Fibroblast of the aortic adventitia (primary cell): ENCODE measurements around the gene MAPK14. TPM values are rescaled to one million over a fixed set of nuclear protein-coding genes. Genes with fewer than 3 reads are reported as not detected.
"Not testable (repeated sequence)": the region's sequence is repeated elsewhere in the genome, so short reads cannot be mapped to it uniquely, and the experiment has no call there.

Experiments
- DNase-seq: peaks from one replicate; pipeline ENCODE4 v3.0.0-alpha.2; 2010; ENCODE audit warnings: low read depth
- H3K4me3 ChIP-seq: 2 replicates; pipeline ENCODE4 v1.5.1; 2011; ENCODE audit warnings: low read depth, mild to moderate bottlenecking, control low read depth, low read length, moderate library complexity
- CTCF ChIP-seq: IDR thresholded peaks from 2 replicates; pipeline ENCODE4 v1.5.1; 2011; ENCODE audit warnings: mild to moderate bottlenecking, low read length, control low read depth, inconsistent platforms; ENCODE audit not compliant: insufficient read depth
- total RNA-seq: library from RNA; depleted of rRNA; stranded (reverse); fragments of >200 nt; gene quantifications from 2 replicates; pipeline ENCODE4 v1.2.3, GENCODE V29; 2012; ENCODE audit warnings: low replicate concordance

MAPK14 gene
- total RNA-seq, 1 donor = 72.5 TPM

- TF ChIP-seq CTCF = no peak
- H3K4me3 ChIP-seq = no peak overlapping the region
- no peak for DNase-seq
Measured at GRCh38 chr6:36073587-36073986, 46.0 kb downstream of the MAPK14 start.

GRCh38 chr6:36075656-36076055 is 48.0 kb downstream of the MAPK14 start:
- H3K4me3 ChIP-seq = no peak overlapping the region
- DNase-seq = no peak
- no peak for TF ChIP-seq CTCF

GRCh38 chr6:36076178-36077063 is 48.8 kb downstream of the MAPK14 start:
- TF ChIP-seq CTCF = no peak
- DNase-seq = peak; percentile 46
- H3K4me3 ChIP-seq = no peak overlapping the region

GRCh38 chr6:36078159-36078558 is 50.6 kb downstream of the MAPK14 start:
- H3K4me3 ChIP-seq = no peak overlapping the region
- DNase-seq = no peak
- TF ChIP-seq CTCF = no peak

- no peak for TF ChIP-seq CTCF
- no peak overlapping the region for H3K4me3 ChIP-seq
- DNase-seq = no peak
Measured at GRCh38 chr6:36079601-36080000, 52.0 kb downstream of the MAPK14 start.

GRCh38 chr6:36082318-36082717 is 54.7 kb downstream of the MAPK14 start:
- DNase-seq = no peak
- no peak overlapping the region for H3K4me3 ChIP-seq
- TF ChIP-seq CTCF = no peak

- H3K4me3 ChIP-seq = no peak overlapping the region
- no peak for DNase-seq
- no peak for TF ChIP-seq CTCF
Measured at GRCh38 chr6:36083446-36083845, 55.8 kb downstream of the MAPK14 start.

GRCh38 chr6:36088204-36088603 is 60.6 kb downstream of the MAPK14 start:
- DNase-seq, H3K4me3 ChIP-seq: not testable (repeated sequence)
